Sigmoid colon (tissue), 7 donors: ENCODE results near the gene RHO. TPM values are rescaled to one million over a fixed set of nuclear protein-coding genes. Genes with fewer than 3 reads are reported as not detected.

Source experiments
- DNase-seq: peaks from one replicate; pipeline ENCODE4 v3.0.0-alpha.2; 2019
- H3K27ac ChIP-seq, 4 donors: fragments of 200-600 bp; sonication (generic); one replicate each; pipeline ENCODE4 v1.5.1; 2016 to 2019; ENCODE audit warnings: mild to moderate bottlenecking in 1 of 4
- H3K27me3 ChIP-seq, 3 donors: fragments of 200-600 bp; sonication (generic); one replicate each; pipeline ENCODE4 v1.5.1; 2019; ENCODE audit warnings: mild to moderate bottlenecking in 1 of 3
- H3K36me3 ChIP-seq, 4 donors: fragments of 200-600 bp; sonication (generic); one replicate each; pipeline ENCODE4 v1.5.1; 2016 to 2019
- H3K4me1 ChIP-seq, 4 donors: fragments of 200-600 bp; sonication (generic); one replicate each; pipeline ENCODE4 v1.5.1; 2017 to 2019
- H3K4me3 ChIP-seq, 4 donors: fragments of 200-600 bp; sonication (generic); one replicate each; pipeline ENCODE4 v1.5.1; 2017 to 2019; ENCODE audit warnings: mild to moderate bottlenecking in 2 of 4, moderate library complexity in 1 of 4
- H3K9me3 ChIP-seq, 4 donors: fragments of 200-600 bp in 3 of 4; sonication (generic) in 3 of 4; one replicate each; pipeline versions ENCODE4 v1.5.1 to v1.6.1; 2013 to 2019
- CTCF ChIP-seq, 4 experiments: fragments of 450-650 bp in 3 of 4; fragments of 200-600 bp in 1 of 4; IDR thresholded peaks; one replicate each; pipeline ENCODE4 v1.5.1; 2016 to 2019; ENCODE audit warnings: antibody characterized with exemption in 4 of 4, mild to moderate bottlenecking in 3 of 4, moderate library complexity in 2 of 4
- EP300 ChIP-seq, 4 donors: sonication (generic); formaldehyde crosslinking; IDR thresholded peaks; one replicate each; pipeline ENCODE4 v1.6.1; 2017; ENCODE audit warnings: antibody characterized with exemption in 4 of 4
- POLR2A ChIP-seq, 2 donors: fragments of 450-650 bp; IDR thresholded peaks; one replicate each; pipeline ENCODE4 v1.6.1; 2016; ENCODE audit warnings: antibody characterized with exemption in 2 of 2, mild to moderate bottlenecking in 2 of 2, moderate library complexity in 2 of 2
- POLR2AphosphoS5 ChIP-seq, 4 donors: sonication (generic); formaldehyde crosslinking; IDR thresholded peaks; one replicate each; pipeline ENCODE4 v1.6.1; 2017; ENCODE audit warnings: antibody characterized with exemption in 4 of 4
- WGBS, 2 donors: extraction: QIAGEN DNeasy Blood & Tissue Kit; methylation state at CpG; one replicate each; pipeline ENCODE4 v1.1.7; 2013; 5-methylcytosine and 5-hydroxymethylcytosine counted together
- intact Hi-C: fragments of 100-400 bp; cut with DNase I; formaldehyde crosslinking; loops from one replicate; pipeline ENCODE4 v1.15.1; 2023
- polyA plus RNA-seq, 3 donors: library from polyadenylated mRNA; stranded (reverse); fragments of 200-250 nt; gene quantifications; one replicate each; pipeline ENCODE4 v1.2.3, GENCODE V29; 2013
- total RNA-seq, 4 donors: library from RNA; depleted of rRNA; stranded (reverse); fragments of >200 nt; gene quantifications; one replicate each; pipeline ENCODE4 v1.1.0, GENCODE V29; 2016
- donor health status: healthy with polysubstance abuse.
- donor health status: Bipolar disorder and iron deficiency.
- donor health status: healthy.

The RHO gene
- total and polyA plus RNA-seq, 7 donors, result not detected

- Histone ChIP-seq H3K27me3 (no peaks in the 10 kb centered on the region), H3K36me3 (no peaks in the 10 kb centered on the region), H3K4me1 (no peaks in the 10 kb centered on the region), H3K27ac (no peak overlapping the region), H3K9me3 (no peaks in the 10 kb centered on the region), H3K4me3 (no peak overlapping the region)
- 77 to 80% methylated on average over 12 of the region's 12 CpGs for WGBS, 2 donors
- intact Hi-C loops, result no loop called here
- no peak for TF ChIP-seq EP300 (IDR thresholded peaks at IDR 0.05)
- no peak for TF ChIP-seq CTCF (IDR thresholded peaks at IDR 0.05)
- no peak for TF ChIP-seq POLR2A (IDR thresholded peaks at IDR 0.05)
- TF ChIP-seq POLR2AphosphoS5 (IDR thresholded peaks at IDR 0.05), result no peak
- DNase-seq, result no peak
These were observed 2.1 kb upstream of the RHO start for GRCh38 chr3:129526121-129526900.

- TF ChIP-seq CTCF (IDR thresholded peaks at IDR 0.05) (no peak), POLR2A (IDR thresholded peaks at IDR 0.05) (no peak), EP300 (IDR thresholded peaks at IDR 0.05) (no peak), POLR2AphosphoS5 (IDR thresholded peaks at IDR 0.05) (no peak)
- Histone ChIP-seq H3K9me3 (no peaks in the 10 kb centered on the region), H3K27ac (no peak overlapping the region), H3K4me3 (no peak overlapping the region), H3K27me3 (no peaks in the 10 kb centered on the region), H3K36me3 (no peaks in the 10 kb centered on the region), H3K4me1 (no peaks in the 10 kb centered on the region)
- WGBS, 2 donors, result 90 to 94% methylated on average over 11 of the region's 11 CpGs
- intact Hi-C loops, result no loop called here
- DNase-seq, result no peak
These were observed 1.2 kb upstream of the RHO start for GRCh38 chr3:129527262-129527661.

- Histone ChIP-seq H3K27me3 (no peaks in the 10 kb centered on the region), H3K9me3 (no peaks in the 10 kb centered on the region), H3K4me3 (no peak overlapping the region), H3K4me1 (no peaks in the 10 kb centered on the region), H3K36me3 (no peaks in the 10 kb centered on the region), H3K27ac (no peak overlapping the region)
- TF ChIP-seq EP300 (IDR thresholded peaks at IDR 0.05) (no peak), POLR2AphosphoS5 (IDR thresholded peaks at IDR 0.05) (no peak), CTCF (IDR thresholded peaks at IDR 0.05) (no peak), POLR2A (IDR thresholded peaks at IDR 0.05) (no peak)
- DNase-seq, result no peak
- WGBS, 2 donors, result 84 to 88% methylated on average over 12 of the region's 12 CpGs
- intact Hi-C loops, result no loop called here
These were observed 1.2 kb downstream of the RHO start for GRCh38 chr3:129529436-129530210.

- no peaks in the 10 kb centered on the region for H3K27me3 ChIP-seq
- no peak overlapping the region for H3K27ac ChIP-seq
- TF ChIP-seq POLR2A (IDR thresholded peaks at IDR 0.05), result no peak
- TF ChIP-seq POLR2AphosphoS5 (IDR thresholded peaks at IDR 0.05), result no peak
- TF ChIP-seq CTCF (IDR thresholded peaks at IDR 0.05), result no peak
- no peak for TF ChIP-seq EP300 (IDR thresholded peaks at IDR 0.05)
- intact Hi-C loops, result no loop called here
- H3K4me1 ChIP-seq, result no peaks in the 10 kb centered on the region
- whole genome bisulfite sequencing, 2 donors, result 50 to 66% methylated on average over 6 of the region's 6 CpGs
- no peak for DNase-seq
- no peaks in the 10 kb centered on the region for H3K9me3 ChIP-seq
- no peak overlapping the region for H3K4me3 ChIP-seq
- H3K36me3 ChIP-seq, result no peaks in the 10 kb centered on the region
These were observed 1.9 kb downstream of the RHO start for GRCh38 chr3:129530251-129530791.
